Measurements from ENCODE around the gene VTN.

The VTN gene

GRCh38 chr17:28395968-28396367, 25.9 kb upstream of the VTN start:
- no peak for DNase-seq (ENCODE audit: low spot score)

- DNase-seq (ENCODE audit: low spot score), result no peak
Observed at GRCh38 chr17:28395426-28395825, 25.3 kb upstream of the VTN start.

- DNase-seq (ENCODE audit: low spot score), result no peak
Observed at GRCh38 chr17:28394337-28395116, 24.4 kb upstream of the VTN start.

GRCh38 chr17:28392491-28392890, 22.4 kb upstream of the VTN start:
- DNase-seq (ENCODE audit: low spot score), result no peak

- no peak for DNase-seq (ENCODE audit: low spot score)
Observed at GRCh38 chr17:28391401-28391800, 21.3 kb upstream of the VTN start.

GRCh38 chr17:28390984-28391383, 20.9 kb upstream of the VTN start:
- no peak for DNase-seq (ENCODE audit: low spot score)

GRCh38 chr17:28390563-28390962, 20.5 kb upstream of the VTN start:
- DNase-seq (ENCODE audit: low spot score), result no peak

GRCh38 chr17:28390141-28390540, 20.0 kb upstream of the VTN start:
- no peak for DNase-seq (ENCODE audit: low spot score)

- no peak for DNase-seq (ENCODE audit: low spot score)
Observed at GRCh38 chr17:28388106-28388505, 18.0 kb upstream of the VTN start.

GRCh38 chr17:28386391-28386790, 16.3 kb upstream of the VTN start:
- DNase-seq (ENCODE audit: low spot score), result no peak

- DNase-seq (ENCODE audit: low spot score), result no peak
Observed at GRCh38 chr17:28385406-28385805, 15.3 kb upstream of the VTN start.

GRCh38 chr17:28385037-28385400, 14.9 kb upstream of the VTN start:
- no peak for DNase-seq (ENCODE audit: low spot score)

GRCh38 chr17:28384281-28385036, 14.4 kb upstream of the VTN start:
- DNase-seq (ENCODE audit: low spot score), result no peak

- DNase-seq (ENCODE audit: low spot score), result no peak
Observed at GRCh38 chr17:28381141-28381825, 11.2 kb upstream of the VTN start.

- no peak for DNase-seq (ENCODE audit: low spot score)
Observed at GRCh38 chr17:28379814-28380801, 10.0 kb upstream of the VTN start.

- no peak for DNase-seq (ENCODE audit: low spot score)
Observed at GRCh38 chr17:28372945-28373274, 2.8 kb upstream of the VTN start.

GRCh38 chr17:28372203-28372944, 2.3 kb upstream of the VTN start:
- DNase-seq (ENCODE audit: low spot score), result peak; percentile 58

- peak; percentile 97 for DNase-seq (ENCODE audit: low spot score)
Observed at GRCh38 chr17:28371245-28372202, 1.4 kb upstream of the VTN start, which contains the start of gene SARM1. SARM1 (plus strand) TSS chr17:28371694; CDS start chr17:28372033, 339 bp downstream.

GRCh38 chr17:28370744-28371103, 617 bp upstream of the VTN start:
- DNase-seq (ENCODE audit: low spot score), result no peak

- DNase-seq (ENCODE audit: low spot score), result peak; percentile 29
Observed at GRCh38 chr17:28369684-28370034, 448 bp downstream of the VTN start.

All from SK-N-DZ (cell line).